Fibroblast of the aortic adventitia (primary cell): ENCODE results near the gene ARHGAP26. TPM values are rescaled to one million over a fixed set of nuclear protein-coding genes. Genes with fewer than 3 reads are reported as not detected.

ENCODE experiments used
- DNase-seq: peaks from one replicate; pipeline ENCODE4 v3.0.0-alpha.2; 2010; ENCODE audit warnings: low read depth
- H3K4me3 ChIP-seq: 2 replicates; pipeline ENCODE4 v1.5.1; 2011; ENCODE audit warnings: low read depth, mild to moderate bottlenecking, control low read depth, low read length, moderate library complexity
- total RNA-seq: library from RNA; depleted of rRNA; stranded (reverse); fragments of >200 nt; gene quantifications from 2 replicates; pipeline ENCODE4 v1.2.3, GENCODE V29; 2012; ENCODE audit warnings: low replicate concordance
- TF ChIP-seq, protein P1 (sequence below): IDR thresholded peaks from 2 replicates; pipeline ENCODE4 v1.5.1; 2011; ENCODE audit warnings: mild to moderate bottlenecking, low read length, control low read depth, inconsistent platforms; ENCODE audit not compliant: insufficient read depth

ARHGAP26 gene
- total RNA-seq, 1 donor: 9.0 TPM

- TF ChIP-seq, protein P1, sequence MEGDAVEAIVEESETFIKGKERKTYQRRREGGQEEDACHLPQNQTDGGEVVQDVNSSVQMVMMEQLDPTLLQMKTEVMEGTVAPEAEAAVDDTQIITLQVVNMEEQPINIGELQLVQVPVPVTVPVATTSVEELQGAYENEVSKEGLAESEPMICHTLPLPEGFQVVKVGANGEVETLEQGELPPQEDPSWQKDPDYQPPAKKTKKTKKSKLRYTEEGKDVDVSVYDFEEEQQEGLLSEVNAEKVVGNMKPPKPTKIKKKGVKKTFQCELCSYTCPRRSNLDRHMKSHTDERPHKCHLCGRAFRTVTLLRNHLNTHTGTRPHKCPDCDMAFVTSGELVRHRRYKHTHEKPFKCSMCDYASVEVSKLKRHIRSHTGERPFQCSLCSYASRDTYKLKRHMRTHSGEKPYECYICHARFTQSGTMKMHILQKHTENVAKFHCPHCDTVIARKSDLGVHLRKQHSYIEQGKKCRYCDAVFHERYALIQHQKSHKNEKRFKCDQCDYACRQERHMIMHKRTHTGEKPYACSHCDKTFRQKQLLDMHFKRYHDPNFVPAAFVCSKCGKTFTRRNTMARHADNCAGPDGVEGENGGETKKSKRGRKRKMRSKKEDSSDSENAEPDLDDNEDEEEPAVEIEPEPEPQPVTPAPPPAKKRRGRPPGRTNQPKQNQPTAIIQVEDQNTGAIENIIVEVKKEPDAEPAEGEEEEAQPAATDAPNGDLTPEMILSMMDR: no peak
- no peak overlapping the region for H3K4me3 ChIP-seq
These were observed 256.2 kb downstream of the ARHGAP26 start for GRCh38 chr5:143026380-143026779.

DNA sequence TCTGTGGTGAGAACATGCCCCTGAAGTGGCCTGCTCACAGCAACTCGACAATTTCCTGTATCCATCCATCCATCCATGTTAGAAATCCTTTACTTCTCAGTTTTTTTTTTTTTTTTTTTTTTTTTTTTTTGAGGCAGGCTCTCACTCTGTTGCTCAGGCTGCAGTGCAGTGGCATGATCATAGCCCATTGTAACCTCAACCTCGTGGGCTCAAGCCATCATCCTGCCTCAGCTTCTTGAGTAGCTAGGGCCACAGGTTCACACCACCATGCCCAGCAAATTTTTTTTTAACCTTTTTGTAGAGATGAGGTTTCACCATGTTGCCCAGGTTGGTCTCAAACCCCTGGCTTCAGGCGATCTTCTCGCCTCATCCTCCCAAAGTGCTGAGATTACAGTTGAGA, 259.1 kb downstream of the ARHGAP26 start:
- H3K4me3 ChIP-seq: no peak overlapping the region
- DNase-seq: no peak
- TF ChIP-seq, protein P1: no peak

More at GRCh38 chr5:143026380-143026779, 256.2 kb downstream of the ARHGAP26 start:
- DNase-seq: no peak

- no peak for DNase-seq
- H3K4me3 ChIP-seq: no peak overlapping the region
- TF ChIP-seq, protein P1: no peak
These were observed 260.2 kb downstream of the ARHGAP26 start for GRCh38 chr5:143030349-143030748.

GRCh38 chr5:143031781-143032580, 261.8 kb downstream of the ARHGAP26 start:
- TF ChIP-seq, protein P1: no peak
- DNase-seq: no peak
- H3K4me3 ChIP-seq: no peak overlapping the region

DNA sequence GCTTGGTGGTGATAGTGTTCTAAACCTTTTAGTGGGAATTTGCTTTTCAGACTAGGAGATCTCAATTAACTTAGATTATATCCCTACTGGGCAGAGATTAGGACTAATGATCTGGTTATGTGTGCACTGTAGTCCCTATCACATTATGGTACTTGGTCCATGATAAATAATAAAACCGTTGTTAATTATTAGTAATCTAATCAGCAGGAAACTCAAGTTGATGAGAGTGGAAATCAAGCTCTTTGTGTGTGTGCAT, 262.3 kb downstream of the ARHGAP26 start:
- TF ChIP-seq, protein P1: no peak
- no peak overlapping the region for H3K4me3 ChIP-seq
- DNase-seq: no peak

GRCh38 chr5:143033535-143034250, 263.5 kb downstream of the ARHGAP26 start:
- TF ChIP-seq, protein P1: no peak
- no peak overlapping the region for H3K4me3 ChIP-seq
- DNase-seq: peak; percentile 92
